T-helper 17 cell (primary cell): ENCODE data around the gene SKIL. TPM values are rescaled to one million over a fixed set of nuclear protein-coding genes. Genes with fewer than 3 reads are reported as not detected.

Experiments used
- ATAC-seq: fragments of 150-1000 bp; cut with Tn5 transposase; 2 replicates; pipeline ENCODE4 v1.10.0; 2021; ENCODE audit warnings: mild to moderate bottlenecking, moderate library complexity
- DNase-seq, 3 donors: peaks; one replicate each; pipeline versions ENCODE4 v3.0.0 to v3.0.0-alpha.2; 2020 to 2021
- H3K9me3 ChIP-seq: one replicate; pipeline ENCODE4 v1.7.0; 2013; ENCODE audit warnings: low read length, mild to moderate bottlenecking; ENCODE audit not compliant: control insufficient read depth, poor library complexity, severe bottlenecking
- H3K27ac Mint-ChIP-seq: one replicate; pipeline ENCODE4 v1.8.0; 2022; ENCODE audit warnings: mild to moderate bottlenecking, moderate library complexity, mixed read lengths
- H3K27me3 Mint-ChIP-seq: one replicate; pipeline ENCODE4 v1.8.0; 2022; ENCODE audit warnings: mixed read lengths
- H3K36me3 Mint-ChIP-seq: one replicate; pipeline ENCODE4 v1.8.0; 2022; ENCODE audit warnings: low read depth, mixed read lengths
- H3K4me1 Mint-ChIP-seq: one replicate; pipeline ENCODE4 v1.8.0; 2022; ENCODE audit warnings: mild to moderate bottlenecking, mixed read lengths
- H3K4me3 Mint-ChIP-seq: one replicate; pipeline ENCODE4 v1.8.0; 2022; ENCODE audit warnings: mild to moderate bottlenecking, moderate library complexity, mixed read lengths
- total RNA-seq, 4 donors: library from RNA in 2 of 4; stranded (reverse) in 2 of 4; gene quantifications; one replicate each; pipeline ENCODE4 v1.2.3 and lab custom pipeline; 2022 to 2026

SKIL gene
- total RNA-seq, 2 donors from 2014 or later = 49.4 to 59.8 TPM

GRCh38 chr3:170358042-170359010 is 811 bp downstream of the SKIL start:
- Mint-ChIP-seq H3K4me3 (peak overlapping the region; percentile 95), H3K4me1 (peaks cover 38% of the 10 kb centered on the region), H3K27me3 (no peaks in the 10 kb centered on the region), H3K27ac (peak overlapping the region; percentile 94), H3K36me3 (peaks cover 5% of the 10 kb centered on the region)
- DNase-seq = peak; percentile 72 to 78 (median 74)
- no peaks in the 10 kb centered on the region for H3K9me3 ChIP-seq
- ATAC-seq = peak; percentile 28

- peak overlapping the region; percentile 95 for H3K4me3 Mint-ChIP-seq
- H3K36me3 Mint-ChIP-seq = peaks cover 5% of the 10 kb centered on the region
- ATAC-seq (no peak), DNase-seq (no peak)
- H3K4me1 Mint-ChIP-seq = peaks cover 34% of the 10 kb centered on the region
- peak overlapping the region; percentile 94 for H3K27ac Mint-ChIP-seq
- no peaks in the 10 kb centered on the region for H3K27me3 Mint-ChIP-seq
- no peaks in the 10 kb centered on the region for H3K9me3 ChIP-seq
Observed at GRCh38 chr3:170359178-170359704, 1.7 kb downstream of the SKIL start.

GRCh38 chr3:170360466-170360865 is 3.0 kb downstream of the SKIL start:
- peaks cover 5% of the 10 kb centered on the region for H3K36me3 Mint-ChIP-seq
- no peak for ATAC-seq
- H3K27ac Mint-ChIP-seq = peak overlapping the region; percentile 94
- no peak for DNase-seq
- peak overlapping the region; percentile 43 for H3K4me3 Mint-ChIP-seq
- no peaks in the 10 kb centered on the region for H3K9me3 ChIP-seq
- H3K4me1 Mint-ChIP-seq = peaks cover 32% of the 10 kb centered on the region
- no peaks in the 10 kb centered on the region for H3K27me3 Mint-ChIP-seq

- H3K9me3 ChIP-seq = no peaks in the 10 kb centered on the region
- no peak for ATAC-seq
- Mint-ChIP-seq H3K4me3 (no peak overlapping the region), H3K4me1 (peaks cover 30% of the 10 kb centered on the region), H3K36me3 (peaks cover 5% of the 10 kb centered on the region), H3K27ac (peak overlapping the region; percentile 94), H3K27me3 (no peaks in the 10 kb centered on the region)
- DNase-seq = no peak
Observed at GRCh38 chr3:170360916-170361315, 3.4 kb downstream of the SKIL start.

GRCh38 chr3:170361711-170362110 is 4.2 kb downstream of the SKIL start:
- ATAC-seq = no peak
- H3K27me3 Mint-ChIP-seq = no peaks in the 10 kb centered on the region
- peaks cover 25% of the 10 kb centered on the region for H3K4me1 Mint-ChIP-seq
- H3K27ac Mint-ChIP-seq = peak overlapping the region; percentile 94
- no peak for DNase-seq
- H3K4me3 Mint-ChIP-seq = no peak overlapping the region
- H3K36me3 Mint-ChIP-seq = peaks cover 5% of the 10 kb centered on the region
- no peaks in the 10 kb centered on the region for H3K9me3 ChIP-seq

GRCh38 chr3:170363471-170363994 is 6.0 kb downstream of the SKIL start:
- ATAC-seq (no peak), DNase-seq (no peak)
- Mint-ChIP-seq H3K36me3 (peaks cover 2% of the 10 kb centered on the region), H3K27me3 (no peaks in the 10 kb centered on the region), H3K27ac (no peak overlapping the region), H3K4me1 (peaks cover 22% of the 10 kb centered on the region), H3K4me3 (no peak overlapping the region)
- H3K9me3 ChIP-seq = no peaks in the 10 kb centered on the region

GRCh38 chr3:170364965-170365364 is 7.5 kb downstream of the SKIL start:
- Mint-ChIP-seq H3K4me3 (no peak overlapping the region), H3K4me1 (peaks cover 16% of the 10 kb centered on the region), H3K27ac (no peak overlapping the region), H3K36me3 (peaks cover 2% of the 10 kb centered on the region), H3K27me3 (no peaks in the 10 kb centered on the region)
- ATAC-seq (no peak), DNase-seq (no peak)
- no peaks in the 10 kb centered on the region for H3K9me3 ChIP-seq

GRCh38 chr3:170367797-170368196 is 10.3 kb downstream of the SKIL start:
- Mint-ChIP-seq H3K4me3 (no peak overlapping the region), H3K36me3 (no peaks in the 10 kb centered on the region)

GRCh38 chr3:170368921-170369320 is 11.4 kb downstream of the SKIL start:
- no peak overlapping the region for H3K27ac Mint-ChIP-seq
- ATAC-seq (no peak), DNase-seq (no peak)
- H3K4me1 Mint-ChIP-seq = peaks cover 11% of the 10 kb centered on the region
- H3K27me3 Mint-ChIP-seq = no peaks in the 10 kb centered on the region
- H3K4me3 Mint-ChIP-seq = no peak overlapping the region
- H3K36me3 Mint-ChIP-seq = no peaks in the 10 kb centered on the region
- no peaks in the 10 kb centered on the region for H3K9me3 ChIP-seq

More at GRCh38 chr3:170367797-170368196, 10.3 kb downstream of the SKIL start:
- no peaks in the 10 kb centered on the region for H3K27me3 Mint-ChIP-seq
- no peak overlapping the region for H3K27ac Mint-ChIP-seq
- no peak for DNase-seq
- H3K9me3 ChIP-seq = no peaks in the 10 kb centered on the region
- no peak for ATAC-seq
- H3K4me1 Mint-ChIP-seq = peaks cover 12% of the 10 kb centered on the region

- DNase-seq (no peak), ATAC-seq (no peak)
- Mint-ChIP-seq H3K27ac (no peak overlapping the region), H3K36me3 (no peaks in the 10 kb centered on the region), H3K4me3 (no peak overlapping the region), H3K27me3 (no peaks in the 10 kb centered on the region), H3K4me1 (peaks cover 13% of the 10 kb centered on the region)
- H3K9me3 ChIP-seq = no peaks in the 10 kb centered on the region
Observed at GRCh38 chr3:170372190-170372879, 14.8 kb downstream of the SKIL start.

- no peak overlapping the region for H3K4me3 Mint-ChIP-seq
- no peaks in the 10 kb centered on the region for H3K9me3 ChIP-seq
- no peak for DNase-seq
- no peaks in the 10 kb centered on the region for H3K27me3 Mint-ChIP-seq
- peaks cover 12% of the 10 kb centered on the region for H3K4me1 Mint-ChIP-seq
- H3K36me3 Mint-ChIP-seq = peaks cover 9% of the 10 kb centered on the region
- no peak for ATAC-seq
- H3K27ac Mint-ChIP-seq = peak overlapping the region; percentile 8
Observed at GRCh38 chr3:170383567-170383966, 26.1 kb downstream of the SKIL start.

- H3K9me3 ChIP-seq = no peaks in the 10 kb centered on the region
- DNase-seq = no peak
- H3K4me3 Mint-ChIP-seq = no peak overlapping the region
- peaks cover 9% of the 10 kb centered on the region for H3K4me1 Mint-ChIP-seq
- no peak overlapping the region for H3K27ac Mint-ChIP-seq
- H3K27me3 Mint-ChIP-seq = no peaks in the 10 kb centered on the region
- H3K36me3 Mint-ChIP-seq = peaks cover 7% of the 10 kb centered on the region
- ATAC-seq = no peak
Observed at GRCh38 chr3:170386468-170386867, 29.0 kb downstream of the SKIL start.

GRCh38 chr3:170387950-170388349 is 30.4 kb downstream of the SKIL start:
- no peak overlapping the region for H3K27ac Mint-ChIP-seq
- no peak for DNase-seq
- no peak overlapping the region for H3K4me3 Mint-ChIP-seq
- H3K9me3 ChIP-seq = no peaks in the 10 kb centered on the region
- H3K27me3 Mint-ChIP-seq = no peaks in the 10 kb centered on the region
- no peak for ATAC-seq
- H3K4me1 Mint-ChIP-seq = peaks cover 9% of the 10 kb centered on the region
- peaks cover 7% of the 10 kb centered on the region for H3K36me3 Mint-ChIP-seq
